Measurements from ENCODE around the gene PTAFR.

PTAFR gene, protein sequence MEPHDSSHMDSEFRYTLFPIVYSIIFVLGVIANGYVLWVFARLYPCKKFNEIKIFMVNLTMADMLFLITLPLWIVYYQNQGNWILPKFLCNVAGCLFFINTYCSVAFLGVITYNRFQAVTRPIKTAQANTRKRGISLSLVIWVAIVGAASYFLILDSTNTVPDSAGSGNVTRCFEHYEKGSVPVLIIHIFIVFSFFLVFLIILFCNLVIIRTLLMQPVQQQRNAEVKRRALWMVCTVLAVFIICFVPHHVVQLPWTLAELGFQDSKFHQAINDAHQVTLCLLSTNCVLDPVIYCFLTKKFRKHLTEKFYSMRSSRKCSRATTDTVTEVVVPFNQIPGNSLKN

DNA sequence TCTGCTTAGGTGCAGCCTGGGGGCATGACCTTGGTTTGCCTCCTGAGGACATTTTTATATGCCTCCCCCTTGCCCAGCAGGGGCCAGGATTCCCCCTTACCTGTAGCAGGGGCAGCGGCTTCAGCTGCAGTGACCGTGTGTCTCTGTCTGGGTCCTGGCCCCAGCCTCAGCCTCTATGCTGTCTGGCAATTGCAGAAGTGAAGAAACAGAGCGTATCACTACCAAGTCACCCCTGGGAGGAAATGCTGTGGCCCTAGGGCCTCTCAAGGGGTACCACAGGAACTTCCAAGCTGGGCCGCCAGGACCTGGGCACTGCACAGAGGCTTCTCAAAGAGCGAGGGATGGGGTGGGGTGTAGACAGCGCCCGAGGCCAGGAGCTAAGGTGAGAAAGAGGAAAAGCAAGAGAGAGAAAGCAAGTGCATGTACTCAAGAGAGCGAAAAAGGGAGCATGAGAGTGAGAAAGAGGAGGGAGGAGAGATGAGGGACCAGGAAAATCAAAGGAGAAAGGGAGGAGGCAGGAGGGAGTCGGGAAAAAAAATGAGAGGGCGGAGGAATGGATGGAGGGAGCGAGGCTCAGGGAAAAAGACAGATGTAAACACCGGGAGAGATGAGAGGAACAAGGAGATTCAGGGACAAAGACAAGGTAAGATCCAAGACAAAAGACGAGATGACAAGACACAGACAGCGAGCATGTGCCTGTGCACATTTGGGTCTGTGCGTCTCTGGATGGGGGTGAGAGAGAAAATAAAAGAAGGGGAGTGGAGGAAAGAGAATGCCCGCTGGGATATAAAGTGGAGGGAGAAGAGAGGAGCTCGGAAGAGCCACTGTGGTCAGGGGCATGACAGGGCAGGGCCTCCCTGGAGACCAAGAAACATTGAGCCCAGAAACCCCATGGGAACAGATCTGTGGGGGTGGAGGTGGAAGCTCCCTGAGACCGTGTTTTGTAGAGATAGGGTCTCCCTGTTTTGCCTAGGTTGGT is at the start of gene PTAFR:
TSS of gene PTAFR (minus strand) at position 199 of the 979 bp plus-strand sequence. CDS start 25,669 bp downstream, outside the sequence.
- no peak for DNase-seq

GRCh38 chr1:28213315-28213714 is 36.8 kb upstream of the PTAFR start:
- no peak for DNase-seq

DNA sequence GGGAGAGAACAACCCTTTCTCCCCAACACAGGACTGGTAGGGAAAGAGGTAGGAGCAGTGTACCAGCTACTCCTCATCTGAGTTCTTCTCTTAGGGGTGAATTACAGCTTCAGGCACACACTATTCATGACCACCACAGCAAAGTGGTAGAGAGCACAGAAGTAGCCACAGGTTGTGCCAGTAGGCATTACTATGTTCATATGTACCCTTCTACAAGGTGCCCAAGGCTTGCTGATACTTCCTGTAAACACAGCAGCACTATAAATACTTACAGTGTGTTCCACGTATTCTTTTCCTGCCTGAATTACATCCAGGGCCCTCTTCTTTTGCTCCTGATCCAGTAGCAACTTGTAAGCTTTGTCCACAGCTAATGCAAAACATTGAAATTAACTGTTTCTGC is 33.2 kb upstream of the PTAFR start:
- DNase-seq: no peak

DNA sequence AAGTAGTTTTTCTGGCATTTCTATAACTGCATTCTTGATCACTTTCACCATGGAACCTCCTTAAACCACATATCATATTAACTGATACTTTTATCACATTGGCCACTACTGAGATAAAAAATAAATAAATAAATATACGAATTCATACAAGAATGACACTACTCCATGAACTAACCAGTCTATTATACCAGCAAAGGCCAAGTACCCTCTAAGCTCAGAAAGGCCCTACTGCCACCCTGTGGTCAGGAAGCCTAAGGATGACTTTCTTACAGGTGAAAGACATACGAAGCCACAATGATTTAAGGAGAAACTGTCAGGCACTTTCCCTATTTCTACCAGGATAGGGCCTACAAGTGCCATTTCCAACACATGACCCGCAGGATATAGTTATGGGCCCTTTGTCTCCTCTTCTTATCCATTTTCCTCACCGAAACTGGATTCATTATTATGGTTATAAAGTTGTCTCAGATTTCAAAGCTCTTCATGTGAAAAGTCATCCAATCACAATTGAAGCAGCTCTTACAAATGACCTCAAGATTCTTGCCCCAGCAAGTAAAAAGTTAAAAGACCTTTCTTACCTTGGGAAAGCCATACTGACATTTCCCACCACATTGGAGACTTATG is 32.4 kb upstream of the PTAFR start:
- no peak for DNase-seq

GRCh38 chr1:28205243-28205642 is 28.8 kb upstream of the PTAFR start:
- DNase-seq: no peak

DNA sequence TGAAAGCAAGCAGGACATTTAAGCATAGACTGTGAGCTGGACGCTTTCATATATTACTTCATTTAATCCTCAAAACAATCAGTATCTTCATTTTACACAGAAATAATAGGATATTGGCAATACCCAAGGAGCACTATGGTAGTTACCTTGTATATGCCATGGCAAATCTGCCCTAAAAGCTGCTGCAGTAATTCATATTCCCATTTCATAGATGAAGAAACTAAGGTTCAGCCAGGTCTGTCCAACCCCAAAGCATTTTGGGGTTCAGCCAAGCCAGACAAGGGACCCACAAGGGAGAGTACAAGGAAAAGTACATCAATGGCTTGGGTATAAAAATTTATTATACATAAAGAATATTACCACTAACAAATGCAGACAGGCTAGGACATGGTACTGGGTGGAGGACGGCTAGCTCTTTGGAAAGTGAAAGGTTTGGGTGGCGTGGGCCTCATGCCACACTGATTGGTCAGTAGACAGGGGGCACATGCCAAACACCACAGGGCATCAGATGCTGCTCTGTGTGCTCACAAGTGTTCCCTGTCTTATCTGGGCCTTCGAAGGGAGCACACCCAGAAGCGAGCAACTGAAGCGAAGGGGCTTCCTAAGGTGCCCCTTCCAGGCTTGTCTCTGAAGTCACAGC is 23.9 kb upstream of the PTAFR start:
- no peak for DNase-seq

- DNase-seq: no peak
Measured at GRCh38 chr1:28199328-28200233, 23.1 kb upstream of the PTAFR start.

GRCh38 chr1:28197682-28198415 is 21.4 kb upstream of the PTAFR start:
- no peak for DNase-seq

- DNase-seq: no peak
Measured at GRCh38 chr1:28196330-28196729, 19.8 kb upstream of the PTAFR start.

DNA sequence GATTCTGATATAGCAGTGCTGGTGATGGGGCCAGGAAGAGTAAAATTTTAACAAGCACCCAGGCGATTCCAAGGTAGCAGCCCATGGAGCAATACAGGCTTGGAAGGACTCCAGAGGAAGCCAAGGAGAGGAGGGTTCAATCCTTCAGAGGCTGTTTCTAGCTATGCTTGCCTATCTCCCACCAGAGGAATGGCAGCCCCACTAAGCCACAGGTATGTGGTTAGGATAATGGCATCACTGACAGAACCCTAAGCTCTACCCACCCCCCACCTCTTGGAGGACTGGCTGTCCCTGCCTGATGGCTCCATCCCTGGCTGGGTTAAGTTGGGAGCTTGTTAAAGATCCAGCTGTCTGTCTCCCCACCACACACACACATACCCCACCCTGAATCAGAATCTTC is 19.3 kb upstream of the PTAFR start:
- no peak for DNase-seq

DNA sequence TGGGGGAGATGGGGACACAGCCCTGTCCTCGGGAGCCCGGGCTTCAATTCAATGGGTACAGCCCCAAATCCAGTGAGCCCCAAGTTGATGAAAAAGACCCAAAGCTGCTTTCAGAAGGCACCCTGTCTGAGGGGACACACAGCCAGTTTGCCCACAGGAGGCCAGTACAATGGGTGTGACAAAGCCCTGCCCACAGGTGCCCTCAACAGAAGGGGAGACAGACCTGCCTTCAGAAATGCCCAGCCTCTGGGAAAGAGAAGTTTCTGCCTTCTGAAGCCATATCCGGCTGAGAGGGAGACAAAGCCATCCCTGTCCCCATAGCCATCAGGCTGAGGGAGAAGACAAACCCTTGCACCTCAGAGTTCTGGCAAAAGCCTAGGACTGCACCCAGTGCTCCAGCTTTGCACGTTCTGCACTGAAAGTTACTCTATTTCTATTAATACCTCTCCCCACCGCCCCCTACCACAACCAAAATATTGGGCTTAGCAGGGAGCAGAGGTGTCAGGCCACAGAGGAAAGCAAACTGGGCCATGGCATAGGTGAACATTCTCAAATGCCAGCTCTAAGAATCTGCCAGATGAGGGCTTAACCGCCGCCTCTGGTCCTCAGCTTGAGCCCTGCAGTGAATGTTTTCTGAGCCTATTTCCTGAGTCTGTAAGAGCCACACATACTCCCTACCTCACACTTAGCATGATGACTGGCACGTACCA is 18.0 kb upstream of the PTAFR start:
- DNase-seq: no peak

DNA sequence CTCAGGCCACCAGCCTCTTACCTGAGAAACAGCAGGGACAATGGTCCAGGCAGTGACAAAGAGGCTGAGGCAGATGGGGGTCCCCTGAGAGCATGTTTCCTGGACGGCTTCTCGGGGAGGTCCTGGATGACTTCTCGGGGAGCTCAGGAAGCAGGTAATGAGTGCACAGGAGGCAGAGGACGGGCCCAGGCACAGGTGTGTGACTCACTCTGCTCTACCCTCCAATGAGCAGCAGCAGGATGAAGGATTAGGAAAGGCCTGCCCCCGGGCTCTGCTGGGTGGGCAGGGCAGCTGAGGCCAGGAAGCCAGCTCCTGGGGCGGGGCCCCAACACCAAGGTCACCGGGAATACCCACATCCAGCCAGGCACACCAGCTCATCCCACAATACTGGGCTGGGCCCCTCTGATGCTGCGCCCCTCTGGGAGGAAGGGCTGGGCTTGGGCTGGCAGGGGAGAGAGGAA is 17.2 kb upstream of the PTAFR start:
- no peak for DNase-seq

DNA sequence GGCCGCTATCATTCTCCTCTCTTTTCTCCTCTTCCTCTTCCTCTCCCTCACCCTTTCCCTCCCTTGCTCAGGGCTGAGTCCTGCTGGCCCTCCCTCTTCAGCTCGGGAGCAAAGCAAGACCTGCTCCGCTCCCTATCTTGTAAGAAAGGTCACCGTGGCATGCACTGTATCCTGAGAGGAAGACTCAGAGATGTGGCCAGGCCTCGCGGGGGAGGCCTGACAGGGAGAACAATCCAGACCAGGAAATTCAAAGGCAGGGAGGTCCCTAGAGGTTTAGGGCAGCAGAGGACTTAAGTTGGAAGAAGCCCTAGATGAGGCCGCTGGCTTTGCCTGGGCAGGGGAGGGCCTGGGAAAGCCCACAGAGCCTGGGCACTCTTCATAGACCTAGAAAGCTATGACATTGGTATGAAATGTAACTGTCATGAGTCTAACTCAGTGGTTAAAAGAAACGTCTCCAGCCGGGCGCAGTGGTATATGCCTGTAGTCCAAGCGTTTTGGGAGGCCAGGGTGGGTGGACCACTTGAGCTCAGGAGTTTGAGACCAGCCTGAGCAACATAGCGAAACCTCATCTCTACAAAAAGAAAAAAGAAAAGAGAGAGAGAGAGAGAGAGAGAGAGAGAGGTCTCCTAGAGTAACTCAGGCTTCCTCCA is 14.6 kb upstream of the PTAFR start:
- DNase-seq: no peak

DNA sequence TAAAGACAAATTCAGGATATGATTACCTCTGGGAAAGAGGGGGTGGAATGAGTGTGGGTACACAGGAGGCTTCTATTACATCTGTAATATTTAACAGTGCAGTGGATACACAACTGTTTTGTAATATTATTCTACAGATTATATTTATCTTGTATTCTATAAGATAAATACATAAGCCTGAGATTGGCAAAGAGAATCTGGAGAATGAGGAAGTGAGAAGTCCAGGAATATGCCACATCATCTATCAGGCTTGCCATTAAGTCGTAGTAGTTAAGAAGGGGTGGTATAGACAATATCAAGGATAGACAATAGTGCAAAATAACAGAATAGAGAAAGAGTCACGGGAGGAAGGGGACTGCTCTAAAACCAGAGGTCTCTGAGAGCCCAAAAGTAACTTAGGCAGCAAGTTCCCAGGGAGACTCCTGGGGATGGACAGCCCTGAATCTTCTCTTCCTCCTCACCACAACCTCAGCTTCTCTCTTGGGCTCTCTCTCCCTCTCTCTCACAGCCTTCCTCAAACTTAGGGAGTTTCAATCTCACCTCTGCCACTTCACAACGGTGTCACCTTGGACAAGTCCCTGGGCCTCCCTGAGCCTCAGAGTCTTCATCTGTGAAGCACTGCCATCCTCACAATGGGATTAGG is 14.0 kb upstream of the PTAFR start:
- DNase-seq: no peak

GRCh38 chr1:28185071-28185470 is 8.6 kb upstream of the PTAFR start:
- DNase-seq: no peak

DNA sequence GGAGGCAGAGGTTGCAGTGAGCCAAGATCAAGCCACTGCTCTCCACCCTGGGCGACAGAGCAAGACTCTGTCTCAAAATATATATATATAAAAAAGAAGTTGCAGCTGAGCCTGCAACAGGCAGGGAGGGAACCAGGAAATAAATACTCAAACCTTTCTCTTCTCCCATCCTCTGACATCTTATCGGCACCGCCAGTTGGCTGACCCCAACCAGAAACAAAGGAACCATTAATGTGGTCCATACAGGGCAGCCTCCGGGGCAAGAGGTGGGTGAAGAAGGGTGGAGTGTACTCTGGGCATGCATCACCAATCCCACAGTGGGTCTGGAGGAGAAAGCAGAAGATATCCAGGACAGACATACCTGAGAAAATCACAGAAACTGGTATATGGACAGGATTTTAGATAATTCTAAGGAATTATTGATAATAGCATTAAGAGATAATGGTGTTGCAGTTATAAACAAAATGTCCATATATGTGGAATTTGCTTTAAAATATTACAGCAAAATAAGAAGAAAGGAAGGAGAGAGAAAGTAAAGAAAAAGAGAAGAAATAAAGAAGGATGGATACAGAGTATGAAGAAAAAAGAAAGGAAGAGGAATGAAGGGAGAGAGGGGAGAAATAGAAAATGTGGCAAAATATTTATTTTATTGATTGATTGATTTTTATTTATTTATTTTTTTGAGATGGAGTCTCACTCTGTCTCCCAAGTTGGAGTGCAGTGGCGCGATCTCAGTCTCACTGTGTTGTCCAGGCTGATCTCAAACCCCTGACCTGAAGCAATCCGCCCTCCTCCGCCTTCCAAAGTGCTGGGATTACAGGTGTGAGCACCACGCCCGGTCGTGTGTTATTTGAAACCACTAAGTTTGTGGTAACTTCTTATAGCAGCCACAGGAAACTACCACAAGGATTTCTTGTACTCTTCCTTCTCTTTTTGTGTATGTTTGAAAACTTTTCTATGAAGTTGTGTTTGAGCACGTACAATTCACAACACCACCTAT is 4.1 kb upstream of the PTAFR start:
- no peak for DNase-seq

GRCh38 chr1:28178690-28179485 is 2.4 kb upstream of the PTAFR start:
- DNase-seq: no peak
